ENCODE results near the gene ASIC1.

The ASIC1 gene

DNA sequence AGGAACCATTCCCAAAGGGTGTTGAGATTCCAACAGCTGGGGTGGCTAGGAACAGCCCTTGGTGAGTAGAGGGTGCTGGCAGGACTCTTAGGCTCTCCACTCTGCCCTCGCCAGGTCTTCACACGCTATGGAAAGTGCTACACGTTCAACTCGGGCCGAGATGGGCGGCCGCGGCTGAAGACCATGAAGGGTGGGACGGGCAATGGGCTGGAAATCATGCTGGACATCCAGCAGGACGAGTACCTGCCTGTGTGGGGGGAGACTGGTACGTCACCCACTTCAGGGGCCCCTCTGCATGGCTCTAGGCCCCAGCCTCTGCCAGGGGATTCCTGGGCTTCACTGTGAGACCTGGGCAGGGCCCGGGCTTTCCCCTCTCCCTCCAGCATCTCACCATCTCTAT is 19.7 kb downstream of the ASIC1 start:
- Histone ChIP-seq H4K20me1 (ENCODE audit: insufficient read depth) (no peaks in the 10 kb centered on the region), H2AFZ (ENCODE audit: low read depth) (no peak overlapping the region), H3K9ac (no peak overlapping the region), H3K27ac (no peak overlapping the region), H3K79me2 (ENCODE audit: insufficient read depth, low read depth) (no peaks in the 10 kb centered on the region), H3K4me2 (no peak overlapping the region), H3K4me1 (ENCODE audit: low read depth, poor library complexity, severe bottlenecking) (peaks cover 7% of the 10 kb centered on the region), H3K27me3 (ENCODE audit: insufficient read depth, low read depth) (no peaks in the 10 kb centered on the region; the same call in 1 of the 2 replicates), H3K4me3 (IDR thresholded peaks at IDR 0.05; ENCODE audit: insufficient read depth, low read depth, low read length) (no peak overlapping the region), H3K36me3 (ENCODE audit: insufficient read depth) (no peaks in the 10 kb centered on the region)
- TF ChIP-seq, protein P1, sequence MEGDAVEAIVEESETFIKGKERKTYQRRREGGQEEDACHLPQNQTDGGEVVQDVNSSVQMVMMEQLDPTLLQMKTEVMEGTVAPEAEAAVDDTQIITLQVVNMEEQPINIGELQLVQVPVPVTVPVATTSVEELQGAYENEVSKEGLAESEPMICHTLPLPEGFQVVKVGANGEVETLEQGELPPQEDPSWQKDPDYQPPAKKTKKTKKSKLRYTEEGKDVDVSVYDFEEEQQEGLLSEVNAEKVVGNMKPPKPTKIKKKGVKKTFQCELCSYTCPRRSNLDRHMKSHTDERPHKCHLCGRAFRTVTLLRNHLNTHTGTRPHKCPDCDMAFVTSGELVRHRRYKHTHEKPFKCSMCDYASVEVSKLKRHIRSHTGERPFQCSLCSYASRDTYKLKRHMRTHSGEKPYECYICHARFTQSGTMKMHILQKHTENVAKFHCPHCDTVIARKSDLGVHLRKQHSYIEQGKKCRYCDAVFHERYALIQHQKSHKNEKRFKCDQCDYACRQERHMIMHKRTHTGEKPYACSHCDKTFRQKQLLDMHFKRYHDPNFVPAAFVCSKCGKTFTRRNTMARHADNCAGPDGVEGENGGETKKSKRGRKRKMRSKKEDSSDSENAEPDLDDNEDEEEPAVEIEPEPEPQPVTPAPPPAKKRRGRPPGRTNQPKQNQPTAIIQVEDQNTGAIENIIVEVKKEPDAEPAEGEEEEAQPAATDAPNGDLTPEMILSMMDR (conservative IDR thresholded peaks at IDR 0.05; ENCODE audit: low read depth, low read length) = no peak

- Histone ChIP-seq H3K4me1 (ENCODE audit: low read depth, poor library complexity, severe bottlenecking) (peaks cover 4% of the 10 kb centered on the region), H2AFZ (ENCODE audit: low read depth) (no peak overlapping the region), H3K4me2 (no peak overlapping the region), H3K4me3 (IDR thresholded peaks at IDR 0.05; ENCODE audit: insufficient read depth, low read depth, low read length) (no peak overlapping the region), H3K27ac (no peak overlapping the region), H3K36me3 (ENCODE audit: insufficient read depth) (no peaks in the 10 kb centered on the region), H3K27me3 (ENCODE audit: insufficient read depth, low read depth) (no peaks in the 10 kb centered on the region; the same call in 1 of the 2 replicates), H3K79me2 (ENCODE audit: insufficient read depth, low read depth) (no peaks in the 10 kb centered on the region), H4K20me1 (ENCODE audit: insufficient read depth) (no peaks in the 10 kb centered on the region), H3K9ac (no peak overlapping the region)
- TF ChIP-seq, protein P1 (conservative IDR thresholded peaks at IDR 0.05; ENCODE audit: low read depth, low read length) = no peak
These were observed 20.9 kb downstream of the ASIC1 start for GRCh38 chr12:50078281-50078680.

- TF ChIP-seq, protein P1 (conservative IDR thresholded peaks at IDR 0.05; ENCODE audit: low read depth, low read length) = no peak
- Histone ChIP-seq H4K20me1 (ENCODE audit: insufficient read depth) (no peaks in the 10 kb centered on the region), H3K27ac (no peak overlapping the region)
These were observed 22.4 kb downstream of the ASIC1 start for GRCh38 chr12:50079771-50080170.

GRCh38 chr12:50081096-50081808 is 23.9 kb downstream of the ASIC1 start:
- Histone ChIP-seq H3K4me2 (no peak overlapping the region), H3K4me3 (IDR thresholded peaks at IDR 0.05; ENCODE audit: insufficient read depth, low read depth, low read length) (no peak overlapping the region)

More at GRCh38 chr12:50079771-50080170, 22.4 kb downstream of the ASIC1 start:
- H3K4me3 ChIP-seq (IDR thresholded peaks at IDR 0.05; ENCODE audit: insufficient read depth, low read depth, low read length) = no peak overlapping the region
- no peak overlapping the region for H3K9ac ChIP-seq
- H3K79me2 ChIP-seq (ENCODE audit: insufficient read depth, low read depth) = no peaks in the 10 kb centered on the region; the same call in 1 of the 2 replicates
- no peak overlapping the region for H3K4me2 ChIP-seq
- H3K27me3 ChIP-seq (ENCODE audit: insufficient read depth, low read depth) = no peaks in the 10 kb centered on the region; the same call in 1 of the 2 replicates
- no peak overlapping the region for H2AFZ ChIP-seq (ENCODE audit: low read depth)
- H3K36me3 ChIP-seq (ENCODE audit: insufficient read depth) = no peaks in the 10 kb centered on the region
- H3K4me1 ChIP-seq (ENCODE audit: low read depth, poor library complexity, severe bottlenecking) = peaks cover 9% of the 10 kb centered on the region

More at GRCh38 chr12:50081096-50081808, 23.9 kb downstream of the ASIC1 start:
- Histone ChIP-seq H3K27ac (no peak overlapping the region), H4K20me1 (ENCODE audit: insufficient read depth) (no peaks in the 10 kb centered on the region), H2AFZ (ENCODE audit: low read depth) (no peak overlapping the region), H3K79me2 (ENCODE audit: insufficient read depth, low read depth) (no peaks in the 10 kb centered on the region; the same call in 1 of the 2 replicates), H3K4me1 (ENCODE audit: low read depth, poor library complexity, severe bottlenecking) (peaks cover 10% of the 10 kb centered on the region), H3K36me3 (ENCODE audit: insufficient read depth) (no peaks in the 10 kb centered on the region), H3K27me3 (ENCODE audit: insufficient read depth, low read depth) (no peaks in the 10 kb centered on the region; the same call in 1 of the 2 replicates), H3K9ac (no peak overlapping the region)
- TF ChIP-seq, protein P1 (conservative IDR thresholded peaks at IDR 0.05; ENCODE audit: low read depth, low read length) = no peak

Measured in KMS-11 (cell line).